Measurements from ENCODE around the gene LRRC3. TPM values are rescaled to one million over a fixed set of nuclear protein-coding genes. Genes with fewer than 3 reads are reported as not detected.

LRRC3 gene
- total and polyA plus RNA-seq, 2 donors (not counting 3 experiments of a cell fraction or from before 2014, with no cell fraction given) = 4.8 to 4.9 TPM

DNA sequence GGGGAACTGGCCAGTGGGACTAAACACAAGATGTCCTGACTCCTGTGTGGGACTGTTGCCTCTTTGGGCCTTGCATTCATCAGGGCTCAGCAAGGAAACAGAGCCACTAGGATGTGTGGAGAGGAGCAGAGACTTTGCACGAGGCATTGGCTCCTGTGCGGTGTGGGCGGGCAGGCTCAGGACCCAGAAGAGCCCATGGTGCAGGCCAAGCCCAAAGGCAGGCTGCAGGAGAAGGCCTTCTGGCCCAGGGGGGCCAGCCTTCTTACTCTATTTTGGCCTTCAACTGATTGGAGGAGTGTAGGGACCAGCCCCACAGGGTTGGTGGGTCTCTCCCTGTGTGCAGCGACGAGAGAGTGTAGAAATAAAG lies 23.5 kb downstream of the LRRC3 start:
- DNase-seq (ENCODE audit: low read depth, low spot score) (no peak), FAIRE-seq (no peak)
- intact Hi-C loops (cut with micrococcal nuclease) (loop anchor here (1.0 kb wide), 1 partner anchor 139 kb away; the partner anchor contains the start of gene CFAP410), dilution Hi-C loops (cut with MboI; ENCODE audit: extremely low pct_ligation_motif_present, low sequenced_read_pairs) (no loop called here)
- H3K27ac ChIP-seq (ENCODE audit: insufficient read depth, low read depth, low read length) = no peak overlapping the region
- H3K36me3 ChIP-seq (ENCODE audit: control insufficient read depth in 2 of 2, extremely low read depth in 1 of 2, insufficient read depth in 2 of 2, low read length in 2 of 2) = no peaks in the 10 kb centered on the region
- BruUV-seq (replicated peaks) = no TSS peak
- H3K9me1 ChIP-seq (replicated peaks; ENCODE audit: control insufficient read depth, extremely low read depth, insufficient read depth, low read length) = no peaks in the 10 kb centered on the region
- ChIA-PET POLR2A (no interaction called here), CTCF (interaction anchor here (1.9 kb wide), 1 partner anchor 315 kb away, joined by 11 read pairs; no protein-coding TSS in a partner anchor)
- H3K9me3 ChIP-seq (replicated peaks; ENCODE audit: control insufficient read depth, insufficient read depth, low read length) = no peaks in the 10 kb centered on the region
- no peak overlapping the region for H3K4me3 ChIP-seq (replicated peaks in 1 of 3; ENCODE audit: insufficient read depth in 1 of 3, low read depth in 1 of 3, low read length in 3 of 3)
- H3K4me1 ChIP-seq (ENCODE audit: control insufficient read depth, extremely low read depth, insufficient read depth, low read length) = no peaks in the 10 kb centered on the region
- no peaks in the 10 kb centered on the region for H3K79me2 ChIP-seq (ENCODE audit: control insufficient read depth, insufficient read depth, low read length)
- no peak overlapping the region for H2AFZ ChIP-seq (ENCODE audit: low read depth, low read length)
- TF ChIP-seq POLR2A (IDR thresholded peaks at IDR 0.05; ENCODE audit: low read depth, low read length) = no peak
- TF ChIP-seq, protein P1, sequence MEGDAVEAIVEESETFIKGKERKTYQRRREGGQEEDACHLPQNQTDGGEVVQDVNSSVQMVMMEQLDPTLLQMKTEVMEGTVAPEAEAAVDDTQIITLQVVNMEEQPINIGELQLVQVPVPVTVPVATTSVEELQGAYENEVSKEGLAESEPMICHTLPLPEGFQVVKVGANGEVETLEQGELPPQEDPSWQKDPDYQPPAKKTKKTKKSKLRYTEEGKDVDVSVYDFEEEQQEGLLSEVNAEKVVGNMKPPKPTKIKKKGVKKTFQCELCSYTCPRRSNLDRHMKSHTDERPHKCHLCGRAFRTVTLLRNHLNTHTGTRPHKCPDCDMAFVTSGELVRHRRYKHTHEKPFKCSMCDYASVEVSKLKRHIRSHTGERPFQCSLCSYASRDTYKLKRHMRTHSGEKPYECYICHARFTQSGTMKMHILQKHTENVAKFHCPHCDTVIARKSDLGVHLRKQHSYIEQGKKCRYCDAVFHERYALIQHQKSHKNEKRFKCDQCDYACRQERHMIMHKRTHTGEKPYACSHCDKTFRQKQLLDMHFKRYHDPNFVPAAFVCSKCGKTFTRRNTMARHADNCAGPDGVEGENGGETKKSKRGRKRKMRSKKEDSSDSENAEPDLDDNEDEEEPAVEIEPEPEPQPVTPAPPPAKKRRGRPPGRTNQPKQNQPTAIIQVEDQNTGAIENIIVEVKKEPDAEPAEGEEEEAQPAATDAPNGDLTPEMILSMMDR (IDR thresholded peaks at IDR 0.05; ENCODE audit: extremely low read depth in 1 of 2, insufficient read depth in 1 of 2, low read depth in 1 of 2, low read length in 2 of 2) = no peak
- TF ChIP-seq, protein P2, sequence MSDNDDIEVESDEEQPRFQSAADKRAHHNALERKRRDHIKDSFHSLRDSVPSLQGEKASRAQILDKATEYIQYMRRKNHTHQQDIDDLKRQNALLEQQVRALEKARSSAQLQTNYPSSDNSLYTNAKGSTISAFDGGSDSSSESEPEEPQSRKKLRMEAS (IDR thresholded peaks at IDR 0.05; ENCODE audit: insufficient read depth, insufficient read length) = no peak
- TF ChIP-seq MYC (IDR thresholded peaks at IDR 0.05; ENCODE audit: low read depth, low read length) = no peak
- TF ChIP-seq POLR2AphosphoS5 (IDR thresholded peaks at IDR 0.05; ENCODE audit: insufficient read depth, low read depth, low read length) = no peak
- TF ChIP-seq FOS (IDR thresholded peaks at IDR 0.05; ENCODE audit: borderline replicate concordance, insufficient read depth, low read length) = no peak
- TF ChIP-seq JUN (IDR thresholded peaks at IDR 0.05; ENCODE audit: borderline replicate concordance, insufficient read depth, insufficient read length, low read depth) = no peak
- no peak for TF ChIP-seq GATA2 (IDR thresholded peaks at IDR 0.05; ENCODE audit: insufficient read depth, insufficient read length, low read depth, low read length)
- no peak for TF ChIP-seq EZH2 (IDR thresholded peaks at IDR 0.05; ENCODE audit: borderline replicate concordance, low read depth, low read length, severe bottlenecking)
- H4K20me1 ChIP-seq (replicated peaks; ENCODE audit: control insufficient read depth, extremely low read depth, insufficient read depth, low read length) = no peaks in the 10 kb centered on the region
- no peak overlapping the region for H3K4me2 ChIP-seq (ENCODE audit: insufficient read depth, low read length)
- no peaks in the 10 kb centered on the region for H3K27me3 ChIP-seq (ENCODE audit: control insufficient read depth in 2 of 2, insufficient read depth in 2 of 2, low read length in 2 of 2)
- no peak overlapping the region for H3K9ac ChIP-seq (replicated peaks; ENCODE audit: extremely low read depth, insufficient read depth, low read length)

Measured in endothelial cell of umbilical vein (primary cell).